Measurements from ENCODE around the gene MACIR. TPM values are rescaled to one million over a fixed set of nuclear protein-coding genes. Genes with fewer than 3 reads are reported as not detected.

Gene MACIR
- total RNA-seq, 2 experiments from 2014 or later: 1.3 to 1.6 TPM

DNA sequence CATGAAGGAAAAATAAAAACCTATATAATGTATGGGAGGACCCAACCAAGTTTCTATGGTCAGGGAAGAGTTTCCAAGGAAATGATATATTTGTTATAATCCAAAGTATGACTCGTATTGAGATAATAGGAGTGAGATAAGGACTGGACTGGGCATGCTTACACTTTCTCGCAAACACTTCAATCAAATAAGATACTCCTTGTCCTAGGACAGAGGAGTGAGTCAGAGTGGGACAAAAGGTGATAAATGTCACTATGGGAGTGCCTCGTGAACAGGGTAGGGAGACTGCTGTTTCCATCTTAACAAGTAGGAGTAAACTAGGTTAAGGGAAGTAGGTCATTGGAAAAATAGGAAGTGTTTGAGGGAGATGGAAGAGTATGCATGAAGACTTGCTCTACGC lies 47.2 kb downstream of the MACIR start:
- H3K27me3 ChIP-seq (ENCODE audit: control insufficient read depth in 1 of 2, insufficient read depth in 2 of 2, low read length in 2 of 2): no peaks in the 10 kb centered on the region
- ChIA-PET CTCF (no interaction called here), POLR2A (no interaction called here)
- no peak overlapping the region for H3K4me3 ChIP-seq (ENCODE audit: low read length)
- no peaks in the 10 kb centered on the region for H3K9me3 ChIP-seq (ENCODE audit: control insufficient read depth in 1 of 2, insufficient read depth in 1 of 2, low read length in 2 of 2)
- no peak overlapping the region for H3K27ac ChIP-seq (ENCODE audit: low read depth in 1 of 2, low read length in 2 of 2)
- no peaks in the 10 kb centered on the region for H3K4me1 ChIP-seq (ENCODE audit: insufficient read depth, low read length)
- no peaks in the 10 kb centered on the region for H3K36me3 Mint-ChIP-seq (ENCODE audit: low read depth)
- DNase-seq: no peak
- H3K4me3 Mint-ChIP-seq: no peak overlapping the region
- ATAC-seq (ENCODE audit: poor library complexity): no peak
- no peak overlapping the region for H3K27ac Mint-ChIP-seq
- TF ChIP-seq, protein P1, sequence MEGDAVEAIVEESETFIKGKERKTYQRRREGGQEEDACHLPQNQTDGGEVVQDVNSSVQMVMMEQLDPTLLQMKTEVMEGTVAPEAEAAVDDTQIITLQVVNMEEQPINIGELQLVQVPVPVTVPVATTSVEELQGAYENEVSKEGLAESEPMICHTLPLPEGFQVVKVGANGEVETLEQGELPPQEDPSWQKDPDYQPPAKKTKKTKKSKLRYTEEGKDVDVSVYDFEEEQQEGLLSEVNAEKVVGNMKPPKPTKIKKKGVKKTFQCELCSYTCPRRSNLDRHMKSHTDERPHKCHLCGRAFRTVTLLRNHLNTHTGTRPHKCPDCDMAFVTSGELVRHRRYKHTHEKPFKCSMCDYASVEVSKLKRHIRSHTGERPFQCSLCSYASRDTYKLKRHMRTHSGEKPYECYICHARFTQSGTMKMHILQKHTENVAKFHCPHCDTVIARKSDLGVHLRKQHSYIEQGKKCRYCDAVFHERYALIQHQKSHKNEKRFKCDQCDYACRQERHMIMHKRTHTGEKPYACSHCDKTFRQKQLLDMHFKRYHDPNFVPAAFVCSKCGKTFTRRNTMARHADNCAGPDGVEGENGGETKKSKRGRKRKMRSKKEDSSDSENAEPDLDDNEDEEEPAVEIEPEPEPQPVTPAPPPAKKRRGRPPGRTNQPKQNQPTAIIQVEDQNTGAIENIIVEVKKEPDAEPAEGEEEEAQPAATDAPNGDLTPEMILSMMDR (IDR thresholded peaks at IDR 0.05): no peak
- no peaks in the 10 kb centered on the region for H3K9me3 Mint-ChIP-seq
- H3K4me1 Mint-ChIP-seq (ENCODE audit: low read depth): no peaks in the 10 kb centered on the region
- intact Hi-C loops (cut with DNase I, micrococcal nuclease): no loop called here
- H3K36me3 ChIP-seq (ENCODE audit: insufficient read depth, low read length): no peaks in the 10 kb centered on the region
- peaks cover 7% of the 10 kb centered on the region for H3K27me3 Mint-ChIP-seq

DNA sequence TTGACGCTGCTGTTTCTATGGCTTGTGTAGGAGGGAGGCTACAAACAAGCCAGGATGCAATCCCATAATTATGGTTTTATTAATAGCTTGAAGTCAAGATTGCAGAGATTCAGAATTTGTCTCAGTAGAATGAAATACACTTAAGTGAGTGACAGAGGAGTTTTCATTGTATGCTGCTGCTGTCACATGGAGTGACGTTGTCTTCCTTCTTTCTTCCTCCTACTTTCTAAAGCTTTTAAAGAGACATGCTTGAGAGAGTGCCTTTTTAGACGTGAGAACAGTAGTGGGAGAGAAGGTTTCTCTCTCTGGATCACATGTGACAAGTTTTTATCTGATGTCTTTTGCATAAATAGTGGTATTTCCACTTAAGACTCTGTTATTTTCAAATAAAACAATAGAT lies 48.9 kb downstream of the MACIR start:
- no peak overlapping the region for H3K27ac Mint-ChIP-seq
- Histone ChIP-seq H3K4me3 (ENCODE audit: low read length) (no peak overlapping the region), H3K27me3 (ENCODE audit: control insufficient read depth in 1 of 2, insufficient read depth in 2 of 2, low read length in 2 of 2) (peaks cover 0 to 4% of the 10 kb centered on the region in 2 experiments), H3K36me3 (ENCODE audit: insufficient read depth, low read length) (no peaks in the 10 kb centered on the region), H3K4me1 (ENCODE audit: insufficient read depth, low read length) (no peaks in the 10 kb centered on the region), H3K27ac (ENCODE audit: low read depth in 1 of 2, low read length in 2 of 2) (no peak overlapping the region), H3K9me3 (ENCODE audit: control insufficient read depth in 1 of 2, insufficient read depth in 1 of 2, low read length in 2 of 2) (no peaks in the 10 kb centered on the region)
- CTCF ChIA-PET: interaction anchor here (0.7 kb wide), 1 partner anchor 24 kb away, joined by 3 read pairs; no protein-coding TSS in a partner anchor
- H3K27me3 Mint-ChIP-seq: peaks cover 18% of the 10 kb centered on the region
- no peaks in the 10 kb centered on the region for H3K9me3 Mint-ChIP-seq
- TF ChIP-seq, protein P1 (IDR thresholded peaks at IDR 0.05): no peak
- POLR2A ChIA-PET: no interaction called here
- ATAC-seq (ENCODE audit: poor library complexity): no peak
- no peaks in the 10 kb centered on the region for H3K36me3 Mint-ChIP-seq (ENCODE audit: low read depth)
- DNase-seq: no peak
- H3K4me1 Mint-ChIP-seq (ENCODE audit: low read depth): no peaks in the 10 kb centered on the region
- intact Hi-C loops (cut with DNase I, micrococcal nuclease): no loop called here
- no peak overlapping the region for H3K4me3 Mint-ChIP-seq

DNA sequence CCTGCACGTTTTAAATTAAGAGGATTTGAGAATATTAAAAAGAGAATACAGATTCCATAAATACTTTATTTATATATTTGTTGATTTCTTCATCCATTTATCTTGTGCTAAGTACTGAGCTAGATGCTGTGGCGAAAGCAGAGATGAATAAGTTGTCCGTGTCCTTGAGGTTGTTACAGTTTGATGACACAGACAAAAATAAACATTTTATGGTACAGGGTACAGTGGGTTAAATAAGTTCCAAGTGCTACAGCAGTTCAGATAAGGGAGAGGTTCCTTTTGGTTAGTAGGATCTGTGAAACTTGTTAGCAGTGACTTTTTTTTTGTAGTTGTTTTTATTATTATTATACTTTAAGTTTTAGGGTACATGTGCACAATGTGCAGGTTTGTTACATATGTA lies 50.2 kb downstream of the MACIR start:
- POLR2A ChIA-PET: no interaction called here

More for the DNA sequence above, 50.2 kb downstream of the MACIR start:
- Histone ChIP-seq H3K4me3 (ENCODE audit: low read length) (no peak overlapping the region), H3K36me3 (ENCODE audit: insufficient read depth, low read length) (no peaks in the 10 kb centered on the region), H3K27ac (ENCODE audit: low read depth in 1 of 2, low read length in 2 of 2) (no peak overlapping the region), H3K4me1 (ENCODE audit: insufficient read depth, low read length) (no peaks in the 10 kb centered on the region), H3K9me3 (ENCODE audit: control insufficient read depth in 1 of 2, insufficient read depth in 1 of 2, low read length in 2 of 2) (no peaks in the 10 kb centered on the region), H3K27me3 (ENCODE audit: control insufficient read depth in 1 of 2, insufficient read depth in 2 of 2, low read length in 2 of 2) (peaks cover 0 to 9% of the 10 kb centered on the region in 2 experiments)
- Mint-ChIP-seq H3K9me3 (no peaks in the 10 kb centered on the region), H3K36me3 (ENCODE audit: low read depth) (no peaks in the 10 kb centered on the region), H3K27me3 (peaks cover 18% of the 10 kb centered on the region), H3K4me1 (ENCODE audit: low read depth) (no peaks in the 10 kb centered on the region), H3K4me3 (no peak overlapping the region), H3K27ac (no peak overlapping the region)
- TF ChIP-seq, protein P1 (IDR thresholded peaks at IDR 0.05): no peak
- no peak for DNase-seq
- intact Hi-C loops (cut with DNase I, micrococcal nuclease): no loop called here
- ATAC-seq (ENCODE audit: poor library complexity): no peak
- CTCF ChIA-PET: no interaction called here
